ENCODE data around the gene ROBO1. TPM values are rescaled to one million over a fixed set of nuclear protein-coding genes. Genes with fewer than 3 reads are reported as not detected.

The ROBO1 gene
- total RNA-seq, 1 donor from 2014 or later, result 27.1 TPM

DNA sequence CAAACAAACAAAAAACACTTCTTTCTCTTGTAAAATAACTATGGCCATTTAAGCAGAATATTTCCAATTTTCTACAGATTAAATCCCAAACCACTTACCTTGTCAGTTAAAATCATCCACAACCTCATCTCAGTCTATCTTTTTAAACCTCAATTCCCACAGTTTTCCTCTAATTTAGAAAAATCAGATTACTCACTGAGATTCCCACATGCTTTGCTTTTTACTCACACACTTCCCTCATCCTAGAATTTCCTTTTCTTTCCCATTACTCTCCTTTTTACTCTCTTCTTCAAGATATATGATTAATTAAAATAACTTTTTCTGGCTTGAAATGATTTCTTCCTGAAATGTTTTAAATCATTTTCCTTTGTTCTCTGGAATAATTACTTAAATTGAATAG is 790.7 kb downstream of the ROBO1 start:
- Histone ChIP-seq H3K4me3 (no peak overlapping the region), H3K4me1 (no peaks in the 10 kb centered on the region), H3K9me3 (no peaks in the 10 kb centered on the region), H3K36me3 (no peaks in the 10 kb centered on the region), H3K27me3 (no peaks in the 10 kb centered on the region), H3K27ac (no peak overlapping the region)
- intact Hi-C loops (cut with DNase I), result no loop called here
- DNase-seq (no peak), ATAC-seq (no peak)
- TF ChIP-seq, protein P1, sequence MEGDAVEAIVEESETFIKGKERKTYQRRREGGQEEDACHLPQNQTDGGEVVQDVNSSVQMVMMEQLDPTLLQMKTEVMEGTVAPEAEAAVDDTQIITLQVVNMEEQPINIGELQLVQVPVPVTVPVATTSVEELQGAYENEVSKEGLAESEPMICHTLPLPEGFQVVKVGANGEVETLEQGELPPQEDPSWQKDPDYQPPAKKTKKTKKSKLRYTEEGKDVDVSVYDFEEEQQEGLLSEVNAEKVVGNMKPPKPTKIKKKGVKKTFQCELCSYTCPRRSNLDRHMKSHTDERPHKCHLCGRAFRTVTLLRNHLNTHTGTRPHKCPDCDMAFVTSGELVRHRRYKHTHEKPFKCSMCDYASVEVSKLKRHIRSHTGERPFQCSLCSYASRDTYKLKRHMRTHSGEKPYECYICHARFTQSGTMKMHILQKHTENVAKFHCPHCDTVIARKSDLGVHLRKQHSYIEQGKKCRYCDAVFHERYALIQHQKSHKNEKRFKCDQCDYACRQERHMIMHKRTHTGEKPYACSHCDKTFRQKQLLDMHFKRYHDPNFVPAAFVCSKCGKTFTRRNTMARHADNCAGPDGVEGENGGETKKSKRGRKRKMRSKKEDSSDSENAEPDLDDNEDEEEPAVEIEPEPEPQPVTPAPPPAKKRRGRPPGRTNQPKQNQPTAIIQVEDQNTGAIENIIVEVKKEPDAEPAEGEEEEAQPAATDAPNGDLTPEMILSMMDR (IDR thresholded peaks at IDR 0.05), result no peak

DNA sequence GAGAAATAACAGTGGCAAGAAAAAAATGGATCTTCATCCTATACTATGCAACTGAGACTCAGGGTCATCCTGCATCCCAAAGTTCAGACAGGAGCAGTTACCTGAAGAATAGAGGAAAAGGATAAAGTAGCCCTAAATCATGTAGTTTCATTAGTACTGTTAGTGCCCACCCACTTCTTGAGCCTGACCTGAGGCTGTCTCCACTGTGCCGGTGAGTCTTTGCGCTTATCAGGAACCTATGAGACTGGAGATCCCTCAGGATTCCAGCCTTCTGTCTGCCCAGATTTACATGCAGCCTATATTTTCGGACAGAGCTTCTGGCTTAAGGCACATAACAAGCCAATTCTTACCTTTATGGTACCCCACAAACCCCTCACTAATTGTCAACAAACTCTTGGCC is 791.6 kb downstream of the ROBO1 start:
- TF ChIP-seq, protein P1 (IDR thresholded peaks at IDR 0.05), result no peak
- intact Hi-C loops (cut with DNase I), result no loop called here
- ATAC-seq, result no peak

DNA sequence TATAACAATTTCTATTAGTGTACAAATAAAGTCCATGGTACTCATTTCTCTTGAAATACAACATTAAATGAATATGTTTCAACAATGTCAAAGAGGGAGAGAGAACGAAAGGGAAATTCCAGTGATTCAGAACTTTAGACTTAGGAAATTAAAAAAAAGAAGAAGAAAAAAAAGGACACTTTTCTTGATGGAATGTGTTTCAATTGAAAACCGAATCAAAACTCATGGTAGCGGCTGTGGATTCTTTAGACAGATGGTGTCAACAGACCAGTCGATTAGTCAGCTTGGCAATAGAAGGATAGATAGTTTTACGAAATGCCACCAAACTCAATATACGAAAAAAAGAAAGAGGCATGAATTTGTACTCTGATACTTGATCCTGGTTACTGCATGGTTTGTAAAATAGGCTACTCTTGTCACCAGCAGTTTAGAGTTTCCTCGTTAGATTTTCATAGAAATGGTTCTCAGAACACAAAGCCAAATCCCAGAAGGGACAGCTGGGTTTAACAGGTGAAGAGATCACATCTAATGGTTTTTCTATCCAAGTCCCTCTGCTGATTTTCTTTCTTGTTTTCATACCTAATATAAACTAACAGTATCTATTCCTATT is 793.5 kb downstream of the ROBO1 start:
- DNase-seq (no peak), ATAC-seq (no peak)
- Histone ChIP-seq H3K27me3 (no peaks in the 10 kb centered on the region), H3K9me3 (no peaks in the 10 kb centered on the region), H3K4me3 (no peak overlapping the region), H3K4me1 (no peaks in the 10 kb centered on the region), H3K36me3 (no peaks in the 10 kb centered on the region), H3K27ac (no peak overlapping the region)
- TF ChIP-seq, protein P1 (IDR thresholded peaks at IDR 0.05), result no peak
- intact Hi-C loops (cut with DNase I), result no loop called here

More for the DNA sequence above, 791.6 kb downstream of the ROBO1 start:
- H3K27me3 ChIP-seq, result no peaks in the 10 kb centered on the region
- no peak overlapping the region for H3K27ac ChIP-seq
- DNase-seq, result no peak
- H3K9me3 ChIP-seq, result no peaks in the 10 kb centered on the region
- no peak overlapping the region for H3K4me3 ChIP-seq
- H3K4me1 ChIP-seq, result no peaks in the 10 kb centered on the region
- H3K36me3 ChIP-seq, result no peaks in the 10 kb centered on the region

DNA sequence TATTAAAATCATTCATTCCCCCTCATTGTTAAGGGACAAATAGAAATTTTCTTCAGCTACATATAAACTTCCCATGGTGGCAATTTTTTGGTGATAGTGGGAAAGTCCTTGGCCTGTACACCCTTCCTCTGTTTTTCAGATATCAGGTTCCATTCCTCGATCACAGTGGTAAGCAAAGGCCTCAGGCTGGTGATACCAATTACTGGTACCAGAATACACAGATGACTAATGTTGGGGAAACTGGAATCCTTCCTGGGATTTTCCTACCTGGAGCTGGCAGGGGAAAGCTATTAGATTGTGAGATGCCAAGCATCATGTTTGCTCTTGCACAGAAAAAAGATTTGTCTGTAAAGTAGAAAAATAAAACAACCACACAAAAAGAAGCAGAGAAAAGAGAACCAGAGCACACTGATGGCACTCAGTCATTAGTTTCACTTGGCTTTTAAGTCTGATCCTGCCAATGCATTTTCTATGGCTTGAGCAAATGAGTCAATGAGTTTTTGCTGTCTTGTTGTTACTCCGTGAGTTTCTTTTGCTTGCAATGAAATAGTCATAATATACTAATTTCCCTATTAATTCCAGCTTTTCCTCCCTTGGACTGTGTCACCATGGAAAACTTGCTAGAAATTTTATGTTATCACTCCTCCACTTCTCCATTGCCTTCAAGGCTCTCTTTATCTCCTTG is 795.0 kb downstream of the ROBO1 start:
- H3K4me1 ChIP-seq, result no peaks in the 10 kb centered on the region
- no peak for ATAC-seq
- intact Hi-C loops (cut with DNase I), result no loop called here
- DNase-seq, result no peak
- H3K4me3 ChIP-seq, result no peak overlapping the region
- H3K9me3 ChIP-seq, result no peaks in the 10 kb centered on the region
- no peaks in the 10 kb centered on the region for H3K27me3 ChIP-seq
- H3K27ac ChIP-seq, result no peak overlapping the region
- no peaks in the 10 kb centered on the region for H3K36me3 ChIP-seq
- TF ChIP-seq, protein P1 (IDR thresholded peaks at IDR 0.05), result no peak

DNA sequence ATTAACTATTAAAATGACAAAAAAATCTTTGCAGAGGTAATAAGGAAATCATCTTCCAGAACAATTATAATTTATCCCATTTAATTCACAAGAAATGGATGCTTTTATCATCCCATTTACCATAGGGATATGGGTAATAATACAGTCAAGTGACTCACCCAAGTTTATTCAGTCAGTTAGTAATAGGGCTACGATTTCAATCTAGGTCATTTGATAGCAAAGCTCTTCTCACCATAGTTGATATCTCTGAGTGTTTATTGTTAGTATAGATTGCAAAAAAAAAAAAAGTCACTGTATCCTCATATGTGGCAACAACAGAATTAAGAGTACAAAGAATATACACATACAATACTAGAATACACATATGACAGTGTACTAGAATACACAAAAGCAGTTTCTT is 797.1 kb downstream of the ROBO1 start:
- Histone ChIP-seq H3K27me3 (no peaks in the 10 kb centered on the region), H3K9me3 (no peaks in the 10 kb centered on the region), H3K27ac (no peak overlapping the region), H3K4me3 (no peak overlapping the region), H3K4me1 (no peaks in the 10 kb centered on the region), H3K36me3 (no peaks in the 10 kb centered on the region)
- TF ChIP-seq, protein P1 (IDR thresholded peaks at IDR 0.05), result no peak
- ATAC-seq, result no peak
- intact Hi-C loops (cut with DNase I), result no loop called here
- no peak for DNase-seq

Data from upper lobe of right lung (tissue), 1 donor.